ENCODE results near the gene ACP7.
"Not testable (repeated sequence)": the region's sequence is repeated elsewhere in the genome, so short reads cannot be mapped to it uniquely, and the experiment has no call there.

ACP7 gene

DNA sequence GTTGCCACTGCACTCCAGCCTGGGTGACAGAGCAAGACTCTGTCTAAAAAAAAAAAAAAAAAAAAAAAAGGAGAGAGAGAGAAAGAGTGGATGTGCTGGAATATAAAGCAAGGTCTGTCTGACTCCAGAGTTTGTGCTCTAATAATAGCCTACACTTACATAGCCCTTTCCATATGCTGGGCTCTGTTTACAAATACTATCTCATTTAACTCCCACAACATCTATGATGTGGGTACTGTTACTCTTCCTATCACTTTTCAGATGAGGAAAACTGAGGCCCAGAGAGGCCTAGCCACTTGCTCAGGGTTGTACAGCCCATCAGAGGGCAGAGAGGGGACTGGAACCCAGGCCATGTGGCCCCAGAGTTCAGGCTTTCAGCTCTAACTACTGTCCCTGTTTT is 25.5 kb downstream of the ACP7 start:
- no peak for DNase-seq (ENCODE audit: low read depth)

DNA sequence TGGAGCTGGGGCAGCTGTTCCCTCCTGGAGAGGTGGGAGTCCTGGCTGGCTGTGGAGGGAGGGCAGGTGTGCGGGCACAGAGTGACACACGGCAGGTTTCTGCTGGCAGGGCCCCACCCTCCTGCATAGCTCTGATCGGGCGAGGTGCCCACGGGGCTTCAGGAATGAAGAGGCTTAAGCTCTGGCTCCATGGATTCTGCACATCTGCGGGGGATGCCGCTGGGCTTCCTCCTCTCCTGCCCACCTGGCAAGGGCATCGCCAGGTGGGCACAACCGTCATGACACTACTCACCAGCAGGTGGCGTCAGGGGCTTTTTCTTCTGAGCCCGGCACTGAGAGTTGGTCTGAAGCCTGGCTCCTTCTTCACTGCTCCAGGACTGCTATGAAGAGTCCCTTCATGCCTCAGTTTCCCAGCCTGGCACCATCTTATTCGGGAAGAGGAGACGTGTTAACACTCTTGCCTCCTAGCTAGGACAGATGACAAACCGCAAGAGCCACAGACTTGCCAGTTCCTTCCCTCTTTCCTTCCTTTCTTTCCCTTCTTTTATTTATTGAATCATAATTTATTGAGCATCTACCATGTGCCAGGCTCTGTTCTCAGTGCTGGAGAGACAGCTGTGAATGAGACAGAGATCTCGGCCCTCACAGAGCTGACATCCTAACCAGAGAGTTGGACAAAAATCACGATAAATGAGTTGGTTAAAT is 26.2 kb downstream of the ACP7 start:
- DNase-seq (ENCODE audit: low read depth) = peak; percentile 66

DNA sequence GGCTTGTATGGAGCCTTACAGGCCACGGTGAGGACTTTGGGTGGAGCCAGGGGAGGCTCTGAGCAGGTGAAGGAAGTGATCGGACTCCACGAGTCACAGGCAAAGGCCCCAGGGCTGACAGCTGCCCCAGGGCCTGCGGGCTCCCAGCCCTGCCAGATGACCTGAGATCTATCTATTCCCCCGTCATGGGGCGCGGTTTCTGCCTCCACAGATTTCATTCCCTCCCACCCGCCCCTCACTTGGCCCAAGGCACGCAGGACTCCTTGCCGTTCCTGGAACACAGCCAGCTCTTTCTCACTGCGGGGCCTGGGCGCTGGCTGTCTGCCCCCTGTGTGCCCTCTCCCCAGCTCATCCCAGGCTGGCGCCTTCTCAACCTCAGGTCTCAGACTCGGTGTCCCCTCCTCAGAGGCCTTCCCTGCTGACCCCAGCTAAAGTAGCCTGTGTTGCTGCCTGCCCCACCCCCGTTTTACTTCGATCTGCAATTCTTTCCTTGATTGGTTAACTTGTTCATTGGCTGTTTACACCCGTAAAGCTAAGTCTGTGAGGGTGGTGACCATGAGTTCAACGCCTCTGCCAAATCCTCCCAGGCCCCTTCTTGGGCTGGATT is 27.5 kb downstream of the ACP7 start:
- no peak for DNase-seq (ENCODE audit: low read depth)

DNA sequence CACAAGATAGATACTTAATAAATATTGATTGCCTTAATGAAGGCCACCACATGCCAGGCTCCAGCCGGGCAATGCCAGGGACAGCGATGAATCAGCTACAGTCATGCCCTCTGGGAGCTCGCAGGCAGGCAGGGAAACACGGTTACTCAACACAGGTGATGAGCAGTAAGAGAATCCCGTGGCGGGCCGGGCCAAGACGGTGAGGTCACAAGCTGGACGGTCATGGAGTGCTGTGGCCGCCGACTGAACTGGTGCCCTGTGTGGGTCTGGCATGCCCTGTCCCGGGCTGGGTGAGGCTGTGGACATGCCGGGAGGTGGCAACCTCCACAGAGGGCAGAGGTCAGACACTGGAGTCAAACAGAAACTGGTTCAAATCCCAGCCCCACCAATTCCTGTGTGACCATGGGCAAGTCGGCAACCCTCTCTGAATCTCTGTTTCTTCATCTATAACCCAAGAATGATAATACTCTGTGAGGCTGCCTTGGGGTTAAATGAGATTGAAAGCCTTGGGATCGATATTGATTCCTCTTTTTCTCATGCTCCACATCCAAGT is 28.2 kb downstream of the ACP7 start:
- DNase-seq (ENCODE audit: low read depth) = no peak

DNA sequence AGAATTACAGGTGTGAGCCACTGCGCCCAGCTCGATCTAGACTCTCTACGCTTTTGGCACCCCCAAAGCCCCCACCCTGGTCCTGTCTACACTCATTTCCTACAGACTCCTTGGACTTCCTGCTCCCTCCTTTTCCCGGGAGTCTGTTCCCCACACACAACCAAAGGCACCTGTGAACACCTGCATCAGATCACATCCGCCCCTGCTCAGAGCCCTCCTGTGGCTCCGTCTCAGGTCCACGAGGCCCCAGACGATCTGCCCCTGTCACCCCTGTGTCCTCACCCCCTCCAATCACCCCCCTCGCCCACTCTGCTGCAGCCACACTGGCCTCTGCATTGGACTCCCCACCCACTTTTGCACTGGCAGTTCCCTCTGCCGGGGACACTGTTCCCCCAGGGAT is 29.0 kb downstream of the ACP7 start:
- no peak for DNase-seq (ENCODE audit: low read depth)

DNA sequence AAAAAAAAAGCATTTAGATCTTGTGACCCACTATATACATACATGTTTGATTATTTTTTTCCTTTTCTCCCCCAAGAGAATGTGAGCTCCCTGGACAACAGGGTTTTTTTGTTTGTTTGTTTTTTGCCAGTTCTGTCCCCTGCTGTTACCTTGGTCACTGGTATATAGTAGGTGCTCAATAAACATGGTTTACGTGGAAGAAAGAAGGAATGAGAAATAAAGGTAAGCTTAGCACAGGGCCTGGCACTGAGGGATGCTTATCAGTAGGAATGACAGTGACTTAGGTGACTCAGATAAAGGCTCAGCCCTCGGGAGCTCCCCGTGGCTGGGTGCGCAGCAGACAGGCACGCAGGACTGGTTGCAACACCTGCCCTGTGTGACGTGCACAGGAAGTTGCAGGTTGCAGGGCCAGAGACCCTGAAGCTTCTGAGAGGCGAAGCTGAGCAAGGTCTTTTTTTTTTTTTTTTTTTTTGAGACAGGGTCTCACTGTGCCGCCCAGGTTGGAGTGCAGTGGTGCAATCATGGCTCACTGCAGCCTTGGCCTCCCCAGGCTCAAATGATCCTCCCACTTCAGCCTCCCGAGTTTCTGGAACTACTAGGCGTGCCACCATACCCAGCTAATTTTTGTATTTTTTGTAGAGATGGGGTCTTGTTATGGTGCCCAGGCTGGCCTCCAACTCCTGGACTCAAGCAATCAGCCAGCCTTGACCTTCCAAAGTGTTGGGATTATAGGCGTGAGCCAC is 31.1 kb downstream of the ACP7 start:
- no peak for DNase-seq (ENCODE audit: low read depth)

DNA sequence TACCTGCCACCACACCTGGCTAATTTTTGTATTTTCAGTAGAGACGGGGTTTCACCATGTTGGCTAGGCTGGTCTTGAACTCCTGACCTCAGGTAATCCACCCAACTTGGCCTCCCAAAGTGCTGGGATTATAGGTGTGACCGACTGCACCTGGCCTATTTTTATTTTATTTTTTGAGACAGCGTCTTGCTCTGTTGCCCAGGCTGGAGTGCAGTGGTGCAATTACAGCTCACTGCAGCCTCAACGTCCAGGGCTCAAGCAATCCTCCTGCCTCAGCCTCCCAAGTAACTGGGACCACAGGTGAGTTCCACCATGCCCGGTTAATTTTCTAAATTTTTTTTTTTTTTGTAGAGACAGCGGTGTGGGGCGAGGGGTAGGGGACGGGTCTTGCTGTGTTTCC is 32.9 kb downstream of the ACP7 start:
- DNase-seq (ENCODE audit: low read depth) = not testable (repeated sequence)

DNA sequence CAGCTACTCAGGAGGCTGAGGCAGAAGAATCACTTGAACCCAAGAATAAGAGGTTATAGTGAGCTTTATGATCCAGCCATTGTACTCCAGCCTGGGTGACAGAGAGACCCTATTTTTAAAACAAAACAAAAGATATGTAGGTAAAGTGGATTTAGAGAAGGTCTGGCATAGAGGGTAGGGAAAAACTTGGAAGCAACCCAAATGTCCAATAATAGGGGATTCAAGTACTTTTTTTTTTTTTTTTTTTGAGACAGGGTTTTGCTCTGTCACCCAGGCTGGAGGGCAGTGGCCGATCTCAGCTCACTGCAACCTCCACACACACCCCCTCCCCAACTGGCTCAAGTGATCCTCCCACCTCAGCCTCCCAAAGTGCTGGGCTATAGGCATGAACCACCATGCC is 35.7 kb downstream of the ACP7 start:
- DNase-seq (ENCODE audit: low read depth) = no peak

DNA sequence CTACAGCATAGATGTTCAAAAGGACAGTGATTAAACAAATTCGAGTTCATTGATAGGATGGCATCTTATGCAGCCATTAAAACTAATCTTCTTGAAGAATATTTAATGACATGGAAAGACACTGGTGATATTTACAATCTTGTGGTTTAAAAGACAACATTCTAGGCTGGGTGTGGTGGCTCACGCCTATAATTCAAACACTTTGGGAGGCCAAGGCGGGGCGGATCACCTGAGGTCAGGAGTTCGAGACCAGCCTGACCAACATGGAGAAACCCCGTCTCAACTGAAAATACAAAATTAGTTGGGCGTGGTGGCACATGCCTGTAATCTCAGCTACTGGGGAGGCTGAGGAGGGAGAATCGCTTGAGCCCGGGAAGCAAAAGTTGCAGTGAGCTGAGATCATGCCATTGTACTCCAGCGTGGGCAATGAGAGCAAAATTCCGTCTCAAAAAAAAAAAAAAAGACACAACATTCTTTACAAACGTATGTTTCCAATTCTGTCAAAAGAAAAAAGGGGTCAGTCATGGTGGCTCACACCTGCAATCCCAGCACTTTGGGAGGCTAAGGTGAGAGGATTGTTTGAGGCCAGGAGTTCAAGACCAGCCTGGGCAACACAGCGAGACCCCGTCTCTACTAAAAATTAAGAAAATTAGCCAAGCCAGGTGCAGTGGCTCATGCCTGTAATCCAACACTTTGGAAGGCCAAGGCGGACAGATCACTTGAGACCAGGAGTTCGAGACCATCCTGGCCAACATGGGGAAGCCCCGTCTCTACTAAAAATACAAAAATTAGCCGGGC is 39.0 kb downstream of the ACP7 start:
- DNase-seq (ENCODE audit: low read depth) = no peak

DNA sequence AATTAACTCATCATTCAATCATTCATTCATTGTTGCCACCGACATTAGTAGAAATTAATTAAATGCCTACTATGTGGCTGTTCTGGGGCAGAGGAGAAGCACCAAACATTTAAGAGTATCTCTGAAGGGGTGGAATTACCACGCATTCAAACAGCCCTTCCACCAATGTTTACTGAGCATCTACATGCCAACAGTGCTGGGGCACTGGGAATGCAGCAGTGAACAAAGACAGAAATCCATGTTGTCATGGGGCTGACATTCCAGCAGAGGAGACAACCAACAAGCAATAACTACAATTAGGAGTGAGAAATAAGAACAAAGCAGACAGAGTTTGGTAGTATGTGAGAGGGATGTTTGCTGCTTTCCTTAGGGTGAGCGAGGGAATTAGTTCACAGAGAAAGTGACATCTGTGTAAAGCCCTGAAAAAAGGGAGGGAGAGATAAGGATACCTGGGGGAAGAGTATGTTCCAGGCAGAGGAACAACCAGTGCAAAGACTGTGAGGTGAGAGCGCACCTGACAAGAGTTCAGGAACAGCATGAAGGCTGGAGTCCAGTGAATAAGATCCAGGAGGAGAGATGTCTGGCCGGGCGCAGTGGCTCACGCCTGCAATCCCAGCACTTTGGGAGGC is 40.1 kb downstream of the ACP7 start:
- no peak for DNase-seq (ENCODE audit: low read depth)

DNA sequence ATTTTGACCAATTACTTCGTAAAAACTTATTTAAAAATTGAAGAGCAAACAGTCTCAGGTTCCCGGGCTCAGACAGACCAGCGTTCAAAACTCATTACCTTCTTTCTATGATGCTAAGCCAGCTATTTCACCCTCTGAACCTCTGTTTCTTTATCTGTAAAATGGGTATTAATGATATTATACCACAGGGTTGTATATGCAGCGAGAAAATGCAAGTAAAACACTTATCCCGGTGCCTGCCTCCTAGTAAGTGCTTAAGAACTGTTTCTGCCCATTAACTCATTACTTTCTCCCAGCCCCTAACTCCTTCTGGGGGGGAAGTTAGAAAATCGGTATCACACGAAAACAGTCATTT is 41.0 kb downstream of the ACP7 start:
- no peak for DNase-seq (ENCODE audit: low read depth)

DNA sequence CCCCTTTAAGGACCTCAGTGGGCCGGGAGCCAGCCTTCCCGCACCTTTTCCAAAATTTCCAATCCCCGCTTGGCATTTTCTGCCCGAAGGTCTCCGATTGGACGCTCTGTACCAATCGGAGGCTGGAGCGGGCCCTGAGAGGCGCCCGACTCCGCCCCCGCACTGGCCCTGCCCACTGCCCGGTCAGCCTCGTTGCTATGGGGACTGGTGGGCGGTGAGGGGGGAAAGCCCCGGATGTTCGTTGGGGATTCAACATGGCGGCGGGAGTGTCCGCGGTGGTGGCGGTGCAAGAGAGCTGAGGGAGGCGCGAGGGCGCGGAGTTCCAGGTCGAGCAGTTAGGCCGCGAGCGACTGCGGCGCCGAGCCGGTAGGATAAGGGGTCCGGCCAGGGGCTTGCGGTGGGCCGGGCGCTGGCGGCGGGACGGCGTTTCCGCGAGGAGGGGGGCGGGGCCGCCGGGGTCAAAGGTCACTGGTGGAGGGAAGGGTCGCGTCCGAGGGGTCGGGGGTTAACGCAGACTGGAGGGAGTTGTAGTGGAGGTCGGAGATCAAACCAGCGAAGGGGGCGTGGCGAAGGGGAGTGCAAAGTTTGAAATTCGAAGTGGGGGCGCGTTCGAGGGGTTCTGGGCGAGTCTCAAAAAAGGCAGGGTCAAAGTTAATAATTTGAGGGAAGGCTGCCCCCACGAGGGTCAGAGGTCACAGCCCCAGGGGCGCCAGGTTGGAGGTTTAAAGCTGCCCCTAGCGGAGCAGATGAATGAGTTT is 41.6 kb downstream of the ACP7 start, which contains the start of gene PAK4:
Gene PAK4 (plus strand): TSS at position 233 of the 758 bp plus-strand sequence. CDS start 43,768 bp downstream, outside the sequence.
- peak; percentile 95 for DNase-seq (ENCODE audit: low read depth)

DNA sequence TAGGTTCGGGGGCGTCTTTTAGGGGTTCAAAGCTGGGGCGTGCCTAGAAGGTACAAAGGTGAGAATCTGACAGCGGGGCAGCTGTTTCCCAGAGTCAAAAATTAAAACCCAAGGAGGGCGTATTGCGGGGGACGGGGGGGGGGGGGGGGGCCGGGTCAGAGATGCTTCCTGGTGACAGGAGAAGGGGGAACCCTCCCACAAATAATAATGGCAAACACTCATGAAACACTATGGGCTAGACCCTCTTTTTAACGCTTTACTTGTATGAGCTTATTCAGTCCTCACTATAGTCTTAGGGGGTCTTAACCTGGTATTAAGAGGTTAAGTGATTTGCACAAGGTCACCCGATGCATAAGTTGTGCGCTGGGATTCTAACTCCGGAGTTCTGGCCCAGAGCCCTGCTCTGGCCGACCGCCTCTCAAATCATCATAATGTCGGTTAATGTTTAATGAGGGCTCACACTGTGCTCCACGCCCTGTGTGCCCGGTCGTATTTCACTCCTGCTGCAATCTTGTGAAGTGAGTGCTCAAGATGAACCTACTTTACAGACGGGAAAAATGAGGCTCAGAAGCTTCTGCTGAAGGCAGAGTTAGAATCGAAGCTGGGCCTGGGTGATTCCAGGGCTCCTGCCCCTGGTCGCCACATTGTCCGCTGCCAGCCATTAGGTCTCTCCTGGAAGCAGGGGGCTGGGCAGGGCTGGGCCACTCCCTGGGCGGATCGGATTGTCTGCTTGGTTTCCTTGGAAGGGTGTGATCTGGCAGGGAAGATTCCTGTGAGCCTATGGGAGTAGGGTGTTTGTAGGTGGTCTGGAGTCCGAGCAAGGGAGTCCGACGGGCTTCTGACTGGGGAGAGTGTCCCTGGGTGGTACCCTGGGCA is 42.4 kb downstream of the ACP7 start:
- no peak for DNase-seq (ENCODE audit: low read depth)

DNA sequence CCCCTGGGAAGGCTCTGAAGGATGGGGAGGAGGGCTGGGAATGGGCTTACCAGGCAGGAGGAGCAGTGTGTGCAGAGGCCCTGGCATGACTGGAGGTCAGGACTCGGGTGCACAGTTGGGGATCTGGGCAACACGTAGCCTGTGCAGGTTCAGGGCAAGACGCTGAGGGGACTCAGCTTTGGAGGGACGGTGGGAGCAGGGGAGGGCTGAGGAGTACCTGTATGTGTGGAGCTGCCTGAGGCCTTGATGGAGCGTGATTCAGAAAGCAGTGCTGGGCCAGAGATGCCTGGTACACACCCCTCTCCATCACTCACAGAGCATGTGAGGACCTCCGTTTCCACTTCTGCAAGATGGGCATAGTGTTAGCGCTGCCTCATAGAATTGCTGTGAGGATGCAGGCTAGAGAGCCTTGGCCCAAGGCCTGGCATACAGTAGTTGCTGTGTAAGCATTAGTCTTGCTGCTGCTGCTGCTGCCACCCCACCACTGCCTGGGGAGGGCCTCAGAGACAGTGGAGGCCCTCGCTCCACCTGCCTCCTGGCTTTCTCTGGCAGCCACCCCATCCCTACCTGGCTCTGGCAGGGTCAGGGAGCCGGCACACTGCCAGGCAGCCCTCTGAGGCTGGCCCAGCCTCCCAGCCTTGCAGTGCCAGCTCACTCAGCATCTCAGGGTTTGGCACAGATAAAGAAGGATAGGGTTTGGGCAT is 43.8 kb downstream of the ACP7 start:
- no peak for DNase-seq (ENCODE audit: low read depth)

DNA sequence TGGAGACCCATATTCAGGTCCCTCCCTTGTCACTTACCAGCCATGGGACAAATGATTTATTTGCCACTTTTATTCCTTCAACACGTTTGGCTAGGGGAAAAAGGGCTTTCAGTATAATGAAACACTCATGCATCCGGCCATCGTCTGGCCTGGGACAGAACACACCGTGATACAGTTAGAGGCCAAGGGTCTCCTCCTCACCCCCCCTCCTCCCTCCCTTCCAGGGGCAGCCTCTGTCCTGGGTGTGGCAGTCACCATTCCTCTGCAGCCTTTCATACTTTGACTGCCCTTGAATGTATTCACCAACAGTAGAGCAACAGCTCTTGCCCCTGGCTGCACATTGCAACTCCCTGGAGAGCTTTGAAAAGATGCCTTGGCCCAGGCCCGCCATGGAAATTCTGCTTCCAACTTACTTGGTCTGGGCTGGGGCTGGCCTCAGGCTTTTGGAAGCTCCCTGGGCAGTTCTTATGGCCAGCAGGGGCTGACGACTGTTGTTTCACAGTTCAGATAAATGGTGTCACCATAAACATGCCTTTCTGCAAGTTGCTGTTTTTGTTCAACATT is 44.4 kb downstream of the ACP7 start:
- no peak for DNase-seq (ENCODE audit: low read depth)

DNA sequence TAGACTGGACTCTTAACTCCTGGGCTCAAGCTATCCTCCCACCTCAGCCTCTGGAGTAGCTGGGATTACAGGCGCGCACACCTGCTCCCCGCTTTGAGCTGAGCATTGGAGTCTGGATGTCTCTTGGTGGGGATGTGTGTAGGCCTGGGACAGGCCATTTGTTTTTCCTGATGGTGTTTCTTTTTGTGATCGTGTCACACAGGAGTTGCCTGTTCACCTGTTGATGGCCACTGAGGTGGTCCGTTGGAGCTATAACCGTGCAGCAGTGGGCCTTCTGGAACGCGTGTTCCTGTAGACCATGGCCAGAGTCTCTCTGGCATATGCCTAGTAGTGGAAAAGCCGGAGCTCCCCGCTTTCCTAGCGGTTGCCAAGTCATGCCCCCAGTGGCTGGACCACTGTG is 44.9 kb downstream of the ACP7 start:
- no peak for DNase-seq (ENCODE audit: low read depth)

DNA sequence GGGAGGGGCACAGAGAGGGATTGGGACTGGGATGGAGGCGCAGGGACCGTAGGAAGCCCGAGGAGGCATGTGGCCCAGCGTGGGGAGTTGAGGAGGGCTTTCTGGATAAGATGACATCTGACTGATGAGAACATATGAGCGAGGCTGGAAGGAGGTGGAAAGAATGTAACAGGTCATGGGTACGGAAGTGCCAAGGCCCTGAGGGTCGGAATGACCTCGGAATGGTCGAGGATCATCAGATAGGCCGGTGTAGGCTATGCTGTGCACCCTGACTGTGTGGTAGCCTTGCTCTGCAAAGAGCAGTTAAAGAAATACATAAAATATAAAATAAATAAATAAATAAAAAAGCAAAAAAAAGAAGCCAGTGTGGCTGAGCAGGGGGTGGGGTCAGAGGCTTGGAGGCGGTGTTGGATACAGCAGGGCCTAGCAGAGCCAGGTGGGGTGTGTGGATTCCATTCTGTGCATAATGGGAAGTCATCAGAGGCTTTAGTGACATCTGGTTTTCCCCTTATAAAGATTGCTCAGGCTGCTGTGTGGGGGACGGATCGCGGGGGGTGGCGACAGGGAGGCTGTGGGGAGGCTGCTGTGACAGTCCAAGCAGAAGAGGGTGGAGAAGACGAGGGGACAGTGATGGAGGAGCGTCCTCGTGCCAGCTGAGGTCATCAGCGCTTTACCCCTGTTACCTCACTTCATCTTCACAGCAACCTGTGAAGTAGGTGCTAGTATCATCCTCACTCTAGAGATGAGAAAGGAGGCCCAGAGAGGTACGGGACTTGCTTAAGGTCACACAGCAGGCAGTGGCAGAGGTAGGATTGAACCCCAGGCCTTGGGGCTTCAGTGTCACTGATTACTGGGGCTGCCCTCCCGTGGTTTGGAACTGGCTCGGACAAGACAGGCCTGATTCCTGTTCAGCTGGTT is 46.4 kb downstream of the ACP7 start:
- DNase-seq (ENCODE audit: low read depth) = no peak

DNA sequence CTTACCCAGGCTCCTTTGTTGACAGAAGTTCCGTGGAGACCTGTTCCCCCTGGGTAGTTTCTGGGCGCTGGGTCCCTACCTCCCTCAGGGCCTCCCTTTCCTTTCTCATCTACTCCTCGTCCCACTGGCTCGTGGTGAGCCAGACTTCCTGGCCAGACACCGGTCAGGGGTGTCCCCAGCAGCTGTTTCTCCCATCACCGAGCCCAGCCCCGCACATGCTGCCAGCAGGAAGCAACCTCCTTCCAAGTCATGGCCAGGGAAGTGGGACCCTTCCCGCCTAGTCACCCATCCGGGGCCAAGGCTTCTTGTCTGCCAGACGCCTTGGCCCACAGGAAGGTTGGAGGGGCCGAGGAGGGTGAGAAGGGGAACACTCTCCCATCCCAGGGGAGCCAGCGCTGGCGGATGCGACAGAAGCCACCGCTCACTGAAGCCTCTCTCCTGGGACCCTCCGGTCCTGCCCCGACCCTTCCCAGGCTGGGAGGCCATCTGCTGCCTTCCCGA is 47.1 kb downstream of the ACP7 start:
- no peak for DNase-seq (ENCODE audit: low read depth)
